H1 (cell line): ENCODE data around the gene DYNLRB1. TPM values are rescaled to one million over a fixed set of nuclear protein-coding genes. Genes with fewer than 3 reads are reported as not detected.

ENCODE experiments used
- CTCF ChIA-PET: fragments of 300-600 bp; sonication (Branson Sonifier 250); formaldehyde crosslinking; loops from one replicate; lab custom pipeline; 2021; ENCODE audit not compliant: partially characterized antibody; lab: Charles Lee
- POLR2A ChIA-PET: fragments of 300-600 bp; sonication (Branson Sonifier 250); formaldehyde crosslinking; loops from one replicate; lab custom pipeline; 2021; ENCODE audit warnings: inconsistent platforms; ENCODE audit not compliant: partially characterized antibody; lab: Charles Lee
- DNase-seq, 2 experiments: peaks; one replicate each; pipeline versions ENCODE4 v3.0.0 to v3.0.0-alpha.2; 2010 to 2022; ENCODE audit warnings: low spot score in 2 of 2, low read depth in 1 of 2, mixed read lengths in 1 of 2
- FAIRE-seq: peaks from 2 replicates; lab custom pipeline; 2011; peaks lifted over from hg19 to GRCh38; lab: Jason Lieb, UNC
- H2AFZ ChIP-seq: 2 replicates; pipeline ENCODE4 v1.8.1; 2012; ENCODE audit warnings: low read length, inconsistent platforms
- H2AK5ac ChIP-seq: 2 replicates; pipeline ENCODE4 v1.6.1; 2013; ENCODE audit warnings: low read depth, low read length
- H2BK120ac ChIP-seq: replicated peaks from 2 replicates; pipeline ENCODE3; 2013; ENCODE audit warnings: low read depth, low read length, inconsistent platforms
- H2BK12ac ChIP-seq: 2 replicates; pipeline ENCODE4 v1.6.1; 2013; ENCODE audit warnings: low read depth, low read length
- H2BK15ac ChIP-seq: 2 replicates; pipeline ENCODE4 v1.6.1; 2013; ENCODE audit warnings: low read length
- H2BK20ac ChIP-seq: 2 replicates; pipeline ENCODE4 v1.6.1; 2013; ENCODE audit warnings: low read length
- H2BK5ac ChIP-seq: 2 replicates; pipeline ENCODE4 v1.6.1; 2013; ENCODE audit warnings: low read depth, low read length
- H3K14ac ChIP-seq: 2 replicates; pipeline ENCODE4 v1.6.1; 2013; ENCODE audit warnings: inconsistent platforms; ENCODE audit not compliant: insufficient read length
- H3K18ac ChIP-seq: 2 replicates; pipeline ENCODE4 v1.6.1; 2013; ENCODE audit warnings: low read length; ENCODE audit errors: extremely low read depth
- H3K23ac ChIP-seq: 2 replicates; pipeline ENCODE4 v1.6.1; 2013; ENCODE audit warnings: inconsistent platforms; ENCODE audit not compliant: insufficient read length
- H3K23me2 ChIP-seq: 2 replicates; pipeline ENCODE4 v1.6.1; 2013; ENCODE audit warnings: low read depth, low read length
- H3K27ac ChIP-seq: 2 replicates; pipeline ENCODE4 v1.6.1; 2011; ENCODE audit warnings: low read depth, low read length, inconsistent platforms
- H3K27me3 ChIP-seq, 4 experiments: replicated peaks in 1 of 4; 1 replicate in 1 of 4; 2 replicates in 3 of 4; pipeline versions ENCODE4 v1.6.1 to v1.8.1; 2011 to 2013; ENCODE audit warnings: low read length in 3 of 4, mild to moderate bottlenecking in 3 of 4, inconsistent platforms in 2 of 4, mixed read lengths in 2 of 4, moderate library complexity in 1 of 4; ENCODE audit not compliant: control insufficient read depth in 3 of 4, insufficient read depth in 3 of 4; ENCODE audit errors: extremely low read depth in 1 of 4
- H3K36me3 ChIP-seq, 4 experiments: 2 replicates each; pipeline versions ENCODE4 v1.6.1 to v1.8.1; 2011 to 2013; ENCODE audit warnings: mild to moderate bottlenecking in 4 of 4, low read length in 3 of 4, moderate library complexity in 2 of 4, control low read depth in 1 of 4, inconsistent platforms in 1 of 4; ENCODE audit not compliant: insufficient read depth in 4 of 4, control insufficient read depth in 2 of 4
- H3K4ac ChIP-seq: replicated peaks from 2 replicates; pipeline ENCODE3; 2013; ENCODE audit warnings: low read length, low read depth, mixed read lengths, inconsistent platforms; ENCODE audit not compliant: insufficient read length
- H3K4me1 ChIP-seq, 4 experiments: replicated peaks in 1 of 4; 1 replicate in 1 of 4; 2 replicates in 3 of 4; pipeline versions ENCODE4 v1.6.1 to v1.8.1; 2011 to 2013; ENCODE audit warnings: low read length in 3 of 4, inconsistent platforms in 2 of 4, mixed read lengths in 1 of 4; ENCODE audit not compliant: insufficient read depth in 4 of 4, control insufficient read depth in 3 of 4
- H3K4me2 ChIP-seq, 2 experiments: 2 replicates each; pipeline versions ENCODE4 v1.6.1 to v1.8.1; 2011 to 2013; ENCODE audit warnings: low read depth in 2 of 2, low read length in 2 of 2, control low read depth in 1 of 2, inconsistent platforms in 1 of 2, mild to moderate bottlenecking in 1 of 2; ENCODE audit not compliant: insufficient read depth in 1 of 2
- H3K4me3 ChIP-seq, 4 experiments: fragments of 200-600, 300-600 bp in 1 of 4; sonication (generic), shearing (Covaris generic), sonication (Bioruptor Twin) in 1 of 4; 2 replicates each; pipeline versions ENCODE4 v1.5.1 to v1.8.1; 2011 to 2016; ENCODE audit warnings: low read length in 4 of 4, low read depth in 3 of 4, control low read depth in 2 of 4, inconsistent platforms in 2 of 4, mild to moderate bottlenecking in 2 of 4, mixed read lengths in 1 of 4, moderate library complexity in 1 of 4; ENCODE audit not compliant: insufficient read depth in 2 of 4; ENCODE audit errors: extremely low read depth in 1 of 4
- H3K56ac ChIP-seq: replicated peaks from 2 replicates; pipeline ENCODE3; 2013; ENCODE audit warnings: low read depth, mild to moderate bottlenecking, mixed read lengths, low read length, inconsistent platforms; ENCODE audit not compliant: insufficient read length
- H3K79me1 ChIP-seq: 2 replicates; pipeline ENCODE4 v1.6.1; 2013; ENCODE audit warnings: low read depth, low read length, control low read depth
- H3K79me2 ChIP-seq, 2 experiments: 2 replicates each; pipeline versions ENCODE4 v1.6.1 to v1.8.1; 2012 to 2013; ENCODE audit warnings: low read length in 2 of 2, mild to moderate bottlenecking in 2 of 2, inconsistent platforms in 1 of 2; ENCODE audit not compliant: insufficient read depth in 2 of 2, control insufficient read depth in 1 of 2
- H3K9ac ChIP-seq, 4 experiments: replicated peaks in 1 of 4; 1 replicate in 1 of 4; 2 replicates in 3 of 4; pipeline versions ENCODE4 v1.6.1 to v1.8.1; 2011 to 2013; ENCODE audit warnings: low read depth in 3 of 4, low read length in 3 of 4, control low read depth in 2 of 4, mild to moderate bottlenecking in 2 of 4, moderate library complexity in 2 of 4, inconsistent platforms in 1 of 4; ENCODE audit errors: extremely low read depth in 1 of 4
- H3K9me3 ChIP-seq, 2 experiments: 2 replicates each; pipeline versions ENCODE4 v1.6.1 to v1.8.1; 2012 to 2013; ENCODE audit warnings: mild to moderate bottlenecking in 2 of 2, moderate library complexity in 2 of 2, control low read depth in 1 of 2, inconsistent platforms in 1 of 2, low read depth in 1 of 2, low read length in 1 of 2, mixed read lengths in 1 of 2; ENCODE audit not compliant: insufficient read depth in 2 of 2
- H4K20me1 ChIP-seq, 2 experiments: replicated peaks in 1 of 2; 2 replicates each; pipeline versions ENCODE3 to v1.8.1; 2011 to 2013; ENCODE audit warnings: inconsistent platforms in 2 of 2, low read length in 2 of 2, mild to moderate bottlenecking in 1 of 2; ENCODE audit not compliant: insufficient read depth in 2 of 2, control insufficient read depth in 1 of 2
- H4K5ac ChIP-seq: 2 replicates; pipeline ENCODE4 v1.6.1; 2013; ENCODE audit warnings: low read length, low read depth, mixed read lengths, inconsistent platforms; ENCODE audit not compliant: insufficient read length
- H4K8ac ChIP-seq: 2 replicates; pipeline ENCODE4 v1.8.0; 2013; ENCODE audit warnings: mild to moderate bottlenecking, moderate library complexity, low read length, inconsistent platforms; ENCODE audit not compliant: insufficient read depth; ENCODE audit errors: extremely low read depth
- H4K91ac ChIP-seq: replicated peaks from 2 replicates; pipeline ENCODE3; 2013; ENCODE audit warnings: low read length, mixed read lengths, inconsistent platforms; ENCODE audit not compliant: insufficient read length
- BCL11A ChIP-seq, 2 experiments: IDR thresholded peaks; one replicate each; pipeline ENCODE4 v1.6.1; 2011; ENCODE audit warnings: low read depth in 2 of 2, low read length in 2 of 2, mild to moderate bottlenecking in 2 of 2
- POLR2AphosphoS5 ChIP-seq: IDR thresholded peaks from 2 replicates; pipeline ENCODE4 v1.6.1; 2011; ENCODE audit warnings: low read depth, low read length
- RAD21 ChIP-seq, 2 experiments: IDR thresholded peaks in 1 of 2; conservative IDR thresholded peaks in 1 of 2; 2 replicates each; pipeline ENCODE4 v1.6.1; 2011; ENCODE audit warnings: low read depth in 2 of 2, low read length in 2 of 2, improper control_type of control experiment in 1 of 2, inconsistent platforms in 1 of 2, mild to moderate bottlenecking in 1 of 2, moderate library complexity in 1 of 2
- SAP30 ChIP-seq: fragments of 300-600 bp; sonication (generic); IDR thresholded peaks from 2 replicates; pipeline ENCODE4 v1.7.1; 2012; ENCODE audit warnings: low read length, moderate library complexity, mild to moderate bottlenecking, inconsistent platforms; ENCODE audit not compliant: insufficient read depth, insufficient replicate concordance
- YY1 ChIP-seq: IDR thresholded peaks from 2 replicates; pipeline ENCODE4 v1.6.1; 2011; ENCODE audit warnings: low read depth, mild to moderate bottlenecking, low read length
- WGBS, 2 experiments: shearing (Covaris generic) in 1 of 2; methylation state at CpG; one replicate each; pipeline versions ENCODE4 v1.1.6 to v1.1.7; 2013 to 2015; ENCODE audit warnings: low lambda C conversion rate in 2 of 2, mixed read lengths in 2 of 2, inconsistent platforms in 1 of 2, low coverage in 1 of 2, missing lambda C conversion rate in 1 of 2; ENCODE audit not compliant: insufficient replicate concordance in 2 of 2, insufficient coverage in 1 of 2, insufficient read length in 1 of 2; ENCODE audit errors: extremely low coverage in 1 of 2, missing lambda C conversion rate in 1 of 2; 5-methylcytosine and 5-hydroxymethylcytosine counted together
- polyA plus RNA-seq, 7 experiments: library from polyadenylated mRNA; depleted of rRNA in 3 of 7; stranded (reverse) in 5 of 7; unstranded in 2 of 7; fragments of >200 nt in 5 of 7; fragments of 200-250 nt in 2 of 7; gene quantifications; 1 replicate in 5 of 7; 2 replicates in 1 of 7; 4 replicates in 1 of 7; pipeline versions ENCODE4 v1.2.1 to v1.2.3, GENCODE V29; 2011 to 2013; ENCODE audit warnings: missing spikeins in 2 of 7, mixed read lengths in 2 of 7
- total RNA-seq: library from RNA; stranded (reverse); fragmentation: NEBNext Ultra II Directional; extraction: Animal tissue kit (Norgen Biotek cat#: 25700); gene quantifications from 2 replicates; pipeline ENCODE4 v1.2.1, GENCODE V29; 2021
- TF ChIP-seq, protein P1 (sequence below): IDR thresholded peaks from 2 replicates; pipeline ENCODE4 v1.6.1; 2011; ENCODE audit warnings: low read depth, mild to moderate bottlenecking, low read length; ENCODE audit not compliant: insufficient read depth
- TF ChIP-seq, protein P2 (sequence below), 3 experiments: IDR thresholded peaks; 1 replicate in 2 of 3; 2 replicates in 1 of 3; pipeline versions ENCODE4 v1.5.1 to v1.6.1; 2011; ENCODE audit warnings: low read length in 3 of 3, mild to moderate bottlenecking in 3 of 3, inconsistent platforms in 2 of 3, low read depth in 1 of 3, moderate library complexity in 1 of 3; ENCODE audit not compliant: insufficient read depth in 1 of 3; ENCODE audit errors: control extremely low read depth in 1 of 3

The DYNLRB1 gene
- total and polyA plus RNA-seq, 2 of the 8 experiments (the other 6 are each of a cell fraction or from before 2014, with no cell fraction given): 109 to 214 TPM

DNA sequence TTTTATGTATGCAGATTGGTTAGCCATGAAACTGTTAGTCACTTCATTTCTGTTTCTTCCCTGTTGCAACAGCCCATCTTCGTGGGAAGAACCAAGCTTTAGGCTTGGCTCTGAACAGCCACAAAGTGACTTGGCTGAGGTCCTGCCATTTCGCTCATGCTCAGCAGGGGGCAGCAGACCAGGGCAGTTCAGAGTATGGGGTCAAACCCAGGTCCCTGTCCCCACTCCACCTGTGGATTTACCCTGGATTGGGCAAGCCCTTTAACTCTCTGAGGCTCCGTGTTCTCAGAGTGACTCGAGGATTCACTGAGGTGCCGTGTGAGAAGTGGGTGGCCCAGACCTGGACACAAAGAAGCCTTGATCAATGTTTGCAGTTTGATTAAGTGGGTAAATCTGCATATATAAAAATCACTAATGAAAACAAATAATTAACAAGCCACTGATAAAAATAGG, 22.5 kb downstream of the DYNLRB1 start:
- H2AK5ac ChIP-seq: no peak overlapping the region
- H3K27ac ChIP-seq: no peak overlapping the region
- no peak overlapping the region for H3K56ac ChIP-seq
- POLR2A ChIA-PET: interaction anchor here (0.7 to 1.2 kb wide), 3 partner anchors 10 to 61 kb away, joined by 3 to 4 read pairs (median 4); no protein-coding TSS in a partner anchor
- H4K5ac ChIP-seq: no peak overlapping the region
- H2BK120ac ChIP-seq: no peak overlapping the region
- no peaks in the 10 kb centered on the region for H3K79me2 ChIP-seq
- H2AFZ ChIP-seq: no peak overlapping the region
- CTCF ChIA-PET: interaction anchor here (0.6 to 4.9 kb wide), 28 partner anchors 10 to 347 kb away, joined by 3 to 24 read pairs (median 3); partner anchors contain the start of gene DYNLRB1
- H3K4ac ChIP-seq: no peak overlapping the region
- no peak overlapping the region for H2BK5ac ChIP-seq
- H3K23ac ChIP-seq: no peak overlapping the region
- H3K23me2 ChIP-seq: no peaks in the 10 kb centered on the region
- no peak overlapping the region for H3K9ac ChIP-seq
- H3K18ac ChIP-seq: no peak overlapping the region
- no peak overlapping the region for H2BK15ac ChIP-seq
- no peak overlapping the region for H4K91ac ChIP-seq
- FAIRE-seq (peak; percentile 60), DNase-seq (peak in 1 of 2 experiments; percentile 82)
- peaks cover 0 to 2% (median 0%) of the 10 kb centered on the region in 4 experiments; a peak in 3 of 7 replicates for H3K4me1 ChIP-seq
- H3K27me3 ChIP-seq: no peaks in the 10 kb centered on the region
- H3K4me3 ChIP-seq: no peak overlapping the region
- H3K79me1 ChIP-seq: no peaks in the 10 kb centered on the region; the same call in 1 of the 2 replicates
- no peaks in the 10 kb centered on the region for H3K9me3 ChIP-seq
- no peak overlapping the region for H2BK20ac ChIP-seq
- TF ChIP-seq SAP30: no peak
- TF ChIP-seq, protein P1, sequence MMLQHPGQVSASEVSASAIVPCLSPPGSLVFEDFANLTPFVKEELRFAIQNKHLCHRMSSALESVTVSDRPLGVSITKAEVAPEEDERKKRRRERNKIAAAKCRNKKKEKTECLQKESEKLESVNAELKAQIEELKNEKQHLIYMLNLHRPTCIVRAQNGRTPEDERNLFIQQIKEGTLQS: no peak
- TF ChIP-seq RAD21 (IDR thresholded peaks at IDR 0.05 in 1 of 2, conservative IDR thresholded peaks at IDR 0.05 in 1 of 2; ENCODE audit: low read depth in 2 of 2, low read length in 2 of 2): peak; percentile 58 to 68
- no peak for TF ChIP-seq POLR2AphosphoS5
- no peak for TF ChIP-seq BCL11A (IDR thresholded peaks at IDR 0.05; ENCODE audit: low read depth in 2 of 2, low read length in 2 of 2)
- TF ChIP-seq, protein P2, sequence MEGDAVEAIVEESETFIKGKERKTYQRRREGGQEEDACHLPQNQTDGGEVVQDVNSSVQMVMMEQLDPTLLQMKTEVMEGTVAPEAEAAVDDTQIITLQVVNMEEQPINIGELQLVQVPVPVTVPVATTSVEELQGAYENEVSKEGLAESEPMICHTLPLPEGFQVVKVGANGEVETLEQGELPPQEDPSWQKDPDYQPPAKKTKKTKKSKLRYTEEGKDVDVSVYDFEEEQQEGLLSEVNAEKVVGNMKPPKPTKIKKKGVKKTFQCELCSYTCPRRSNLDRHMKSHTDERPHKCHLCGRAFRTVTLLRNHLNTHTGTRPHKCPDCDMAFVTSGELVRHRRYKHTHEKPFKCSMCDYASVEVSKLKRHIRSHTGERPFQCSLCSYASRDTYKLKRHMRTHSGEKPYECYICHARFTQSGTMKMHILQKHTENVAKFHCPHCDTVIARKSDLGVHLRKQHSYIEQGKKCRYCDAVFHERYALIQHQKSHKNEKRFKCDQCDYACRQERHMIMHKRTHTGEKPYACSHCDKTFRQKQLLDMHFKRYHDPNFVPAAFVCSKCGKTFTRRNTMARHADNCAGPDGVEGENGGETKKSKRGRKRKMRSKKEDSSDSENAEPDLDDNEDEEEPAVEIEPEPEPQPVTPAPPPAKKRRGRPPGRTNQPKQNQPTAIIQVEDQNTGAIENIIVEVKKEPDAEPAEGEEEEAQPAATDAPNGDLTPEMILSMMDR (IDR thresholded peaks at IDR 0.05; ENCODE audit: control extremely low read depth in 1 of 3, insufficient read depth in 1 of 3, low read depth in 1 of 3, low read length in 3 of 3): peak; percentile 71 to 87 (median 83)
- TF ChIP-seq YY1: no peak
- peak overlapping the region; percentile 59; the same call in 1 of the 2 replicates for H4K8ac ChIP-seq
- H2BK12ac ChIP-seq: no peak overlapping the region
- peaks cover 13 to 26% (median 22%) of the 10 kb centered on the region in 4 experiments for H3K36me3 ChIP-seq
- no peak overlapping the region for H3K4me2 ChIP-seq
- H4K20me1 ChIP-seq: peaks cover 2 to 13% of the 10 kb centered on the region in 2 experiments
- H3K14ac ChIP-seq: no peak overlapping the region
- WGBS, 2 experiments: 72% methylated on average over 5 of the region's 5 CpGs; no CpG with 5 or more reads in 1 of the 2 experiments
